SK-N-SH treated with all-trans-retinoic acid at 6 μM for 48 hours (cell line): ENCODE measurements around the gene LDB2.

Experiments used
- ATAC-seq: fragments of 200-7000 bp; cut with Tn5 transposase; 3 replicates; pipeline ENCODE4 v1.9.1; 2020; ENCODE audit warnings: mild to moderate bottlenecking, moderate library complexity
- ARNTL ChIP-seq: fragments of 450-650 bp; formaldehyde crosslinking; IDR thresholded peaks from 2 replicates; pipeline ENCODE4 v1.5.0; 2020; ENCODE audit warnings: low read depth, mild to moderate bottlenecking, moderate library complexity, borderline replicate concordance
- BACH2 ChIP-seq: fragments of 250-450 bp; sonication (Bioruptor Pico); IDR thresholded peaks from 2 replicates; pipeline ENCODE4 v1.9.0; 2021; ENCODE audit warnings: mild to moderate bottlenecking, borderline replicate concordance
- CREB5 ChIP-seq: fragments of 250-450 bp; sonication (Bioruptor Pico); IDR thresholded peaks from 2 replicates; pipeline ENCODE4 v1.5.1; 2020; ENCODE audit warnings: low read depth, mild to moderate bottlenecking, moderate library complexity
- CSDC2 ChIP-seq: fragments of 250-450 bp; sonication (Bioruptor Pico); IDR thresholded peaks from 2 replicates; pipeline ENCODE4 v1.5.0; 2020; ENCODE audit warnings: mild to moderate bottlenecking, moderate library complexity
- CSRNP3 ChIP-seq: fragments of 250-450 bp; sonication (Bioruptor Pico); IDR thresholded peaks from 2 replicates; pipeline ENCODE4 v1.5.1; 2021; ENCODE audit warnings: mild to moderate bottlenecking, moderate library complexity
- ESRRG ChIP-seq: fragments of 250-450 bp; sonication (Bioruptor Pico); IDR thresholded peaks from 2 replicates; pipeline ENCODE4 v1.6.1; 2021; ENCODE audit warnings: mild to moderate bottlenecking
- GLIS3 ChIP-seq: fragments of 250-450 bp; sonication (Bioruptor Pico); IDR thresholded peaks from 2 replicates; pipeline ENCODE4 v1.5.0; 2020; ENCODE audit warnings: mild to moderate bottlenecking, moderate library complexity
- ISL1 ChIP-seq: fragments of 250-450 bp; sonication (Bioruptor Pico); IDR thresholded peaks from 2 replicates; pipeline ENCODE4 v2.1.2; 2022; ENCODE audit warnings: mild to moderate bottlenecking, moderate library complexity
- OSR1 ChIP-seq: fragments of 250-450 bp; sonication (Bioruptor Pico); IDR thresholded peaks from 2 replicates; pipeline ENCODE4 v1.8.0; 2022; ENCODE audit warnings: moderate library complexity, mild to moderate bottlenecking, inconsistent platforms
- PATZ1 ChIP-seq: fragments of 250-450 bp; sonication (Bioruptor Pico); IDR thresholded peaks from 2 replicates; pipeline ENCODE4 v1.8.0; 2020; ENCODE audit warnings: mild to moderate bottlenecking, moderate library complexity, borderline replicate concordance
- PPARA ChIP-seq: fragments of 250-450 bp; sonication (Bioruptor Pico); IDR thresholded peaks from 2 replicates; pipeline ENCODE4 v1.5.0; 2020; ENCODE audit warnings: mild to moderate bottlenecking, borderline replicate concordance
- RARB ChIP-seq: fragments of 250-450 bp; sonication (Bioruptor Pico); IDR thresholded peaks from 2 replicates; pipeline ENCODE4 v1.8.0; 2021; ENCODE audit warnings: mild to moderate bottlenecking, moderate library complexity
- SNAI2 ChIP-seq: fragments of 250-450 bp; sonication (Bioruptor Pico); IDR thresholded peaks from 2 replicates; pipeline ENCODE4 v1.5.0; 2020; ENCODE audit warnings: mild to moderate bottlenecking, moderate library complexity
- TCF4 ChIP-seq: fragments of 250-450 bp; sonication (Bioruptor Pico); IDR thresholded peaks from 2 replicates; pipeline ENCODE4 v1.8.0; 2021; ENCODE audit warnings: mild to moderate bottlenecking, moderate library complexity, borderline replicate concordance
- TOX ChIP-seq: fragments of 250-450 bp; sonication (Bioruptor Pico); IDR thresholded peaks from 2 replicates; pipeline ENCODE4 v1.8.0; 2021; ENCODE audit warnings: mild to moderate bottlenecking, moderate library complexity, borderline replicate concordance
- ZC3H10 ChIP-seq: fragments of 250-450 bp; sonication (Bioruptor Pico); IDR thresholded peaks from 2 replicates; pipeline ENCODE4 v1.5.1; 2021; ENCODE audit warnings: mild to moderate bottlenecking, moderate library complexity
- ZFP3 ChIP-seq: fragments of 250-450 bp; sonication (Bioruptor Pico); IDR thresholded peaks from 2 replicates; pipeline ENCODE4 v1.5.0; 2020; ENCODE audit warnings: mild to moderate bottlenecking, moderate library complexity
- ZFP30 ChIP-seq: fragments of 450-650 bp; formaldehyde crosslinking; IDR thresholded peaks from 2 replicates; pipeline ENCODE4 v1.5.0; 2022; ENCODE audit warnings: mild to moderate bottlenecking, moderate library complexity
- ZNF565 ChIP-seq: fragments of 450-650 bp; formaldehyde crosslinking; conservative IDR thresholded peaks from 2 replicates; pipeline ENCODE4 v1.5.0; 2020; ENCODE audit warnings: low read depth, mild to moderate bottlenecking, moderate library complexity
- ZNF70 ChIP-seq: fragments of 450-650 bp; formaldehyde crosslinking; IDR thresholded peaks from 2 replicates; pipeline ENCODE4 v1.5.0; 2020; ENCODE audit warnings: mild to moderate bottlenecking, moderate library complexity
- ZNF8 ChIP-seq: fragments of 450-650 bp; formaldehyde crosslinking; IDR thresholded peaks from 2 replicates; pipeline ENCODE4 v1.5.0; 2020; ENCODE audit warnings: mild to moderate bottlenecking, moderate library complexity

LDB2 gene

GRCh38 chr4:16729336-16729735 is 169.1 kb downstream of the LDB2 start:
- ATAC-seq: no peak

GRCh38 chr4:16728849-16729248 is 169.6 kb downstream of the LDB2 start:
- TF ChIP-seq GLIS3 (CRISPR knock-in tag): no peak
- no peak for TF ChIP-seq ISL1 (CRISPR knock-in tag)
- no peak for TF ChIP-seq ZFP30 (CRISPR knock-in tag)
- no peak for TF ChIP-seq BACH2 (CRISPR knock-in tag)
- no peak for ATAC-seq

More at GRCh38 chr4:16729336-16729735, 169.1 kb downstream of the LDB2 start:
- TF ChIP-seq TCF4 (no peak), ZNF70 (CRISPR knock-in tag) (no peak), TOX (CRISPR knock-in tag) (no peak), CSDC2 (CRISPR knock-in tag) (no peak), CREB5 (CRISPR knock-in tag) (no peak), ZNF8 (CRISPR knock-in tag) (no peak), OSR1 (no peak), RARB (CRISPR knock-in tag) (no peak), ESRRG (CRISPR knock-in tag) (no peak), ZFP3 (CRISPR knock-in tag) (no peak), BACH2 (CRISPR knock-in tag) (no peak)

- ATAC-seq: peak; percentile 39; the same call in 1 of the 3 replicates
- no peak for TF ChIP-seq ZFP30 (CRISPR knock-in tag)
- TF ChIP-seq TCF4: no peak
- TF ChIP-seq BACH2 (CRISPR knock-in tag): no peak
- no peak for TF ChIP-seq GLIS3 (CRISPR knock-in tag)
- TF ChIP-seq, all 23 proteins: peak for 0
These were observed 170.3 kb downstream of the LDB2 start for GRCh38 chr4:16728111-16728510.

- TF ChIP-seq ARNTL (CRISPR knock-in tag) (no peak), ZC3H10 (CRISPR knock-in tag) (no peak), PATZ1 (CRISPR knock-in tag) (no peak), ZFP30 (CRISPR knock-in tag) (no peak)
- TF ChIP-seq, all 23 proteins: peak for 0
These were observed 171.2 kb downstream of the LDB2 start for GRCh38 chr4:16727218-16727617.

GRCh38 chr4:16726368-16727050 is 171.9 kb downstream of the LDB2 start:
- no peak for TF ChIP-seq GLIS3 (CRISPR knock-in tag)
- TF ChIP-seq PATZ1 (CRISPR knock-in tag): no peak
- no peak for TF ChIP-seq TOX (CRISPR knock-in tag)
- TF ChIP-seq TCF4: no peak
- no peak for TF ChIP-seq ZFP30 (CRISPR knock-in tag)
- TF ChIP-seq ZNF70 (CRISPR knock-in tag): no peak
- TF ChIP-seq PPARA (CRISPR knock-in tag): no peak
- ATAC-seq: no peak

More at GRCh38 chr4:16727218-16727617, 171.2 kb downstream of the LDB2 start:
- ATAC-seq: no peak

- ATAC-seq: no peak
- TF ChIP-seq CSRNP3 (CRISPR knock-in tag): no peak
- no peak for TF ChIP-seq ISL1 (CRISPR knock-in tag)
- no peak for TF ChIP-seq CREB5 (CRISPR knock-in tag)
- TF ChIP-seq ZNF70 (CRISPR knock-in tag): no peak
- no peak for TF ChIP-seq ZFP30 (CRISPR knock-in tag)
- no peak for TF ChIP-seq GLIS3 (CRISPR knock-in tag)
- no peak for TF ChIP-seq ZNF565 (CRISPR knock-in tag)
- no peak for TF ChIP-seq ARNTL (CRISPR knock-in tag)
- TF ChIP-seq TCF4: no peak
- TF ChIP-seq SNAI2: no peak
- TF ChIP-seq ZFP3 (CRISPR knock-in tag): no peak
- no peak for TF ChIP-seq ZC3H10 (CRISPR knock-in tag)
- no peak for TF ChIP-seq CSDC2 (CRISPR knock-in tag)
- TF ChIP-seq ZNF8 (CRISPR knock-in tag): no peak
- no peak for TF ChIP-seq PPARA (CRISPR knock-in tag)
- no peak for TF ChIP-seq OSR1
These were observed 173.2 kb downstream of the LDB2 start for GRCh38 chr4:16725252-16725651.
